Esophagus (tissue), 2 donors: ENCODE results near the gene TMEM106B. TPM values are rescaled to one million over a fixed set of nuclear protein-coding genes. Genes with fewer than 3 reads are reported as not detected.
"Not testable (repeated sequence)": the region's sequence is repeated elsewhere in the genome, so short reads cannot be mapped to it uniquely, and the experiment has no call there.

Source experiments
- H3K27ac ChIP-seq, 2 donors: one replicate each; pipeline ENCODE4 v1.5.1; 2013; ENCODE audit warnings: low read depth in 2 of 2, mild to moderate bottlenecking in 2 of 2, inconsistent platforms in 1 of 2, low read length in 1 of 2, moderate library complexity in 1 of 2
- H3K27me3 ChIP-seq, 2 donors: one replicate each; pipeline ENCODE4 v1.6.1; 2013; ENCODE audit warnings: low read length in 2 of 2, control low read depth in 1 of 2, mild to moderate bottlenecking in 1 of 2; ENCODE audit not compliant: insufficient read depth in 2 of 2, control insufficient read depth in 1 of 2
- H3K36me3 ChIP-seq, 2 donors: one replicate each; pipeline ENCODE4 v1.6.1; 2013; ENCODE audit warnings: low read length in 1 of 2; ENCODE audit not compliant: control insufficient read depth in 2 of 2, insufficient read depth in 2 of 2
- H3K4me1 ChIP-seq, 2 donors: one replicate each; pipeline ENCODE4 v1.6.1; 2013; ENCODE audit warnings: low read length in 1 of 2; ENCODE audit not compliant: control insufficient read depth in 2 of 2, insufficient read depth in 2 of 2
- H3K4me3 ChIP-seq, 2 donors: one replicate each; pipeline ENCODE4 v1.5.1; 2013; ENCODE audit warnings: low read length in 2 of 2, mild to moderate bottlenecking in 2 of 2, low read depth in 1 of 2, moderate library complexity in 1 of 2
- H3K9me3 ChIP-seq, 2 donors: one replicate each; pipeline ENCODE4 v1.6.1; 2013; ENCODE audit warnings: mild to moderate bottlenecking in 2 of 2, low read depth in 1 of 2, low read length in 1 of 2, moderate library complexity in 1 of 2; ENCODE audit not compliant: control insufficient read depth in 2 of 2, insufficient read depth in 1 of 2
- WGBS, 2 donors: extraction: QIAGEN DNeasy Blood & Tissue Kit; methylation state at CpG; one replicate each; pipeline ENCODE4 v1.1.7; 2013; 5-methylcytosine and 5-hydroxymethylcytosine counted together
- polyA plus RNA-seq, 2 donors: library from polyadenylated mRNA; stranded (reverse); fragments of 200-250 nt; gene quantifications; one replicate each; pipeline ENCODE4 v1.2.3, GENCODE V29; 2013
- donor health status: healthy with polysubstance abuse.
- donor health status: Bipolar disorder and iron deficiency.

The TMEM106B gene
- polyA plus RNA-seq: 10 to 100 TPM; 11.8 to 12.1 TPM

DNA sequence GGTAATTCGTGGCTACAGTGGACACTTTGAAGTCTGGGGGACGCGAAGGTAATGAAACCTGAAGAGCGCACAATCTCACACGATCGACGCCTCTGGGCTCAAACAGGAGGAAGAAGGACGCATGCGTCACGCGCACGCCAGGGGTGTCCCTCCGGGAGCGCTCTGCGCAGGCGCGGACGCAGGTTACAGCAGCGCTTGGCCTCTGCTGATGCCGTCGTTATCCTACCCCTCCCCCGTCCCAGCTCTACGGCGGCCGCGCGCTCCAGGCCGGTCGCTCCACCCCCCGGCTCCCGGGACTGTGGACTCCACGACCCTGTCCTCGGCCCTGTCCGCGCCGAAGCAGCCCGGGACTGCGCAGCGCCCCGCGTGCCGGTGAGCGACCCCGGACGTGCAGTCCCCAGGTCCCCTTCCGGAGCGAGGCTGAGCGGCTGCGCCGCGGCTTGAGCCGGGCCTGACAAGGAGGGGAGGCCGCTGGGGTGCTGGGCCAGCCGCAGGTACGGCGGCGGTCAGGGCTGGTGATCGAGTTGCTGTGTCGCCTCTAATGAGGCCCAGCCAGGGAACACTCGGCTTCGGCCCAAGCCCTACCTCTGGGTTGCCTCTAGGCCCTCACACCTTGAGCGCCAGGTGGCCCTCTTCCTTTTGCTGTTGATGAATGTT, at the start of gene TMEM106B:
Gene TMEM106B, plus strand, starts transcription at position 241 of the 657 bp plus-strand sequence. CDS start 3,517 bp downstream, outside the sequence.
- peak within 1 kb of the TSS; percentile 93 to 96 for H3K27ac ChIP-seq
- WGBS, 2 donors: 0% methylated on average over 49 to 62 of the region's 62 CpGs
- H3K9me3 ChIP-seq: no peaks in the 10 kb centered on the region
- H3K36me3 ChIP-seq: no peaks in the 10 kb centered on the region
- no peaks in the 10 kb centered on the region for H3K27me3 ChIP-seq
- peaks cover 0 to 3% of the 10 kb centered on the region in 2 donors for H3K4me1 ChIP-seq
- peak within 1 kb of the TSS; percentile 73 to 86 for H3K4me3 ChIP-seq

DNA sequence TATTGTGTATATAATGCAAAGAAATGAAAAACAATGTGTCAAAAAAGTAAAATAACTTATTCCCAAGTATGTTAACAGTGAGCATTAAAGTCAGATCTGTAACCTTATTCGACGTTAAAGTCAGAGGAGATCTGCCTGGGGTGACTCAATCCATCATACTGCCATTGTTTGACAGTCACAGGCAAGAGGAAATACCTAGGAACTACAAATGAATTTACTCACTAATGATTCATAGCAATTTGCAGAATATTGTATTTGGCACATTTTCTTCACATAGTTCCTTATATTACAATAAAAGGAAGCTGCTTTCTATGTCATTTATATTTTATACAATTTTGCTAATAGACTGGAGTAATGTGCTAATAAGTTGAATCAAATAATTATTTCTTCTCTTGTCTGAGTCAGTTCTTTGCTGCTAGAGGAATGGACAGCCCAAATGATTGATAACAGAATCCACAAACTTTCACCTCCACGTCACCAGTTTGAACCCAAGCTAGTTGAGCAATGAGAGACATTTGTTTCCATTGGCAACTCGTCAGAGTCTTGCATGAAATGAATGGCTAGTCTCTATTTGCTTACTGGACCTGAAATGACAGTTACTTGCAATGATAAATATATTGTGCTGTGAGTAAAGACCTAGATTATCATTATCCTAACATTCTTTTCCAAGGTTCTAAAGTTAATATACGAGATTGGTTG, 48.5 kb upstream of the TMEM106B start:
- no peak overlapping the region for H3K27ac ChIP-seq
- H3K9me3 ChIP-seq: no peaks in the 10 kb centered on the region
- no peaks in the 10 kb centered on the region for H3K27me3 ChIP-seq
- H3K36me3 ChIP-seq: no peaks in the 10 kb centered on the region
- no peaks in the 10 kb centered on the region for H3K4me1 ChIP-seq
- H3K4me3 ChIP-seq: no peak overlapping the region
- WGBS, 2 donors: 16 to 22% methylated on average over 5 of the region's 5 CpGs

DNA sequence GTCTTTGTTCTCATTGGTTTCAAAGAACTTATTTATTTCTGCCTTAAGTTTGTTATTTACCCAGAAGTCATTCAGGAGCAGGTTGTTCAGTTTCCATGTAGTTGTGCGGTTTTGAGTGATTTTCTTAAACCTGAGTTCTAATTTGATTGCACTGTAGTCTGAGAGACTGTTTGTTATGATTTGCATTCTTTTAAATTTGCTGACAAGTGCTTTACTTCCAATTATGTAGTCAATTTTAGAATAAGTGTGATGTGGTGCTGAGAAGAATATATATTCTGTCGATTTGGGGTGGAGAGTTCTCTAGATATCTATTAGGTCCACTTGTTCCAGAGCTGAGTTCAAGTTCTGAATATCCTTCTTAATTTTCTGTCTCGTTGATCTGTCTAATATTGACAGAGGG, 43.0 kb upstream of the TMEM106B start:
- WGBS, 2 donors: 79 to 82% methylated on average over 3 of the region's 3 CpGs
- not testable (repeated sequence) for H3K4me3 ChIP-seq, H3K36me3 ChIP-seq, H3K27me3 ChIP-seq, H3K4me1 ChIP-seq, H3K9me3 ChIP-seq, H3K27ac ChIP-seq

DNA sequence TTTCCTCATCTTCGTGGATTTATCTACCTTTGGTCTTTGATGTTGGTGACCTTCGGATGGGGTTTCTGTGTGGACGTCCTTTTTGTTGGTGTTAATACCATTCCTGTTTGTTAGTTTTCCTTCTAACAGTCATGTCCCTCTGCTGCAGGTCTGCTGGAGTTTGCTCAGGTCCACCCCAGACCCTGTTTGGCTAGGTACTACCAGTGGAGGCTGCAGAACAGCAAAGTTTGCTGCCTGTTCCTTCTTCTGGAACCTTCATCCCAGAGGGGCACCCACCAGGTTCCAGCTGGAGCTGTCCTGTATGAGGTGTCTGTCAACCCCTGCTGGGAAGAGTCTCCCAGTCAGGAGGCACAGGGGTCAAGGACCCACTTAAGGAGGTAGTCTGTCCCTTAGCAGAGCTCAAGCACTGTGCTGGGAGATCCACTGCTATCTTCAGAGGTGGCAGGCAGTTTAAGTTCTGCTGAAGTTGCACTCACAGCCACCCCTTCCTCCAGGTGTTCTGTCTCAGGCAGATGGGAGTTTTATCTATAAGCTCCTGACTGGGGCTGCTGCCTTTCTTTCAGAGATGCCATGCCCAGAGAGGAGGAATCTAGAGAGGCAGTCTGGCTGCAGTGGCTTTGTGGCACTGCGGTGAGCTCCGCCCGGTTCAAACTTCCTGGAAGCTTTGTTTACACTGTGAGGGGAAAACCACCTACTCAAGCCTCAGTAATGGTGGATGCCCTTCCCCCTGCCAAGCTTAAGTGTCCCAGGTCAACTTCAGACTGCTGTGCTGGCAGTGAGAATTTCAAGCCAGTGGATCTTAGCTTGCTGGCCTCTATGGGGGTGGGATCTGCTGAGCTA, 40.9 kb upstream of the TMEM106B start:
- not testable (repeated sequence) for H3K9me3 ChIP-seq, H3K27ac ChIP-seq, H3K36me3 ChIP-seq, H3K27me3 ChIP-seq, H3K4me1 ChIP-seq, H3K4me3 ChIP-seq
- 71 to 75% methylated on average over 6 of the region's 6 CpGs for WGBS, 2 donors

DNA sequence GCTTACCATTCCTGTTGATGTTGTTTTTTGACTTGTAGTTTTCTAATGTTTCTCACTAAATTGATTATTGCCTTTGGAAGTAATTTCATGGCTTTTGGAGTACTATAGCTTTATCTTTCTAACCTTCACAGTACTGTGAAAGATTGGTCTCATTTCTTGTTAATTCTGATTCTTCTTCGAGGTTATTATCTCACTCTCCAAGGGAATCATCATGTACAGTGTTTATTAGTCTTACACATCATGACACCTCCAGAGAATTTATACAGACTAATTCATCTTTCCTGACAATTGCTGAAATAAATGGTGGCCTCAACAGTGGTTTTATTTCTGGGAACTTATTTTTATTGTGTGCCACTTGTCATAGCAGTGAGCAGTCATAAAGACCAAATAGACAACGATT, 37.4 kb upstream of the TMEM106B start:
- no peak overlapping the region for H3K27ac ChIP-seq
- H3K9me3 ChIP-seq: peaks cover 0 to 3% of the 10 kb centered on the region in 2 donors
- no peaks in the 10 kb centered on the region for H3K4me1 ChIP-seq
- no peaks in the 10 kb centered on the region for H3K36me3 ChIP-seq
- 54 to 57% methylated on average over 2 of the region's 2 CpGs for WGBS, 2 donors
- no peak overlapping the region for H3K4me3 ChIP-seq
- no peaks in the 10 kb centered on the region for H3K27me3 ChIP-seq

DNA sequence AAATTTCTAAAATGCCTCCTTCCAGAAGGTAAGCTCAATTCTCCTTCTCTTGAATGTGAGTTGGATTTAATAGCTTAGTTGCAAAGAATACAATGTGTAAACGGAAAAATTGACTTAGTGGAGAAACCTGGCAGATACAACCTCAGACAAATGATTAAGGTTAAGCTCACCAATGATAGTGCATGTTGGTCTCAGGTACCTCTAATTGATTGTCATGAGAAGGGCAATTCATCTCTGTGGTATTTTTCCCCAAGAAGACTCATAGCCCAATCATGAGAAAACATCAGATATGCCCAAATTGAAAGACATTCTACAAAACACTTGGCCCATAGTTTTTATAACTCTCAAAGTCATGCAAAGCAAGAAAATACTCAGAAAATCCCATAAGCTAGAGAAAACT, 36.2 kb upstream of the TMEM106B start:
- WGBS, 2 donors: 86% methylated on average over 1 of the region's 1 CpG
- H3K4me3 ChIP-seq: no peak overlapping the region

DNA sequence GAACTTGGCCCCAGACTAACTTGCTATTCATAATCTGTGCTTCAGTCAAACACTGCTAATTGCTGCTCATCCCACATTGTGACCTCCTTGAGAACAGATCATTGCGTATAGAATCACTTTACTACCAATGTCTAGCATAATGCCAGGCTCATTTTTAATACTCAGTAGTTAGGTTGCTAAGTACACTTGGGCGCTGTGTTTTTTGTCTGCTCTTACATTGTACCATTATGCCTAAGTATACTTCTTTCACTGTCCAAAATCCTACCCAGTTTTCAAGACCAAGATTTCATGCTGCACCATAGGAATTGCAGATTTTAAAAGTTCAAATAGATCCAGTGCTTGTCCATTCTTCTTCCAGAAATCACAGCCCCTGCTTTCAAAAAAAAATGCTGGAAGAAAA, 32.8 kb upstream of the TMEM106B start:
- H3K4me3 ChIP-seq: no peak overlapping the region
- no peaks in the 10 kb centered on the region for H3K4me1 ChIP-seq
- no peaks in the 10 kb centered on the region for H3K9me3 ChIP-seq
- H3K36me3 ChIP-seq: no peaks in the 10 kb centered on the region
- H3K27me3 ChIP-seq: no peaks in the 10 kb centered on the region
- WGBS, 2 donors: 80% methylated on average over 2 of the region's 2 CpGs
- H3K27ac ChIP-seq: no peak overlapping the region

More for the DNA sequence above, 36.2 kb upstream of the TMEM106B start:
- H3K27me3 ChIP-seq: no peaks in the 10 kb centered on the region
- H3K4me1 ChIP-seq: no peaks in the 10 kb centered on the region
- no peak overlapping the region for H3K27ac ChIP-seq
- peaks cover 0 to 3% of the 10 kb centered on the region in 2 donors for H3K9me3 ChIP-seq
- no peaks in the 10 kb centered on the region for H3K36me3 ChIP-seq

DNA sequence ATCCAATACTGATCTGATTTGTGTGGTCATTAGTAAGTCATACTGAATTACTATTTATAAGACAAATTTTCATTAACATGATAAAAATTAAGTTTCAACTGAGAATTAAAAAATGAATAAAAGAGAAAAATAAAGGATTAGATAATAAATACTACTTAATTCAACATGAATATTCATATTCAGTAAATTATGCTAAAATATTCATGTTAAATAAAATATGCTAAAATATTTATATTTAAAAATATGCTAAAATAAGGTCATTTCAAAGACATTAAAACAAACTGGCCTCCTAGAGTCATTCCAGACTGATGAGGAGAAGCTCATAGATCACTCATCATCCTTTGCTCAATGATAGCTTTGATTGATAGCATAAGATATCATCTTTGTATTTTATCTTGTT, 16.7 kb upstream of the TMEM106B start:
- Histone ChIP-seq H3K36me3 (no peaks in the 10 kb centered on the region), H3K27me3 (no peaks in the 10 kb centered on the region)

DNA sequence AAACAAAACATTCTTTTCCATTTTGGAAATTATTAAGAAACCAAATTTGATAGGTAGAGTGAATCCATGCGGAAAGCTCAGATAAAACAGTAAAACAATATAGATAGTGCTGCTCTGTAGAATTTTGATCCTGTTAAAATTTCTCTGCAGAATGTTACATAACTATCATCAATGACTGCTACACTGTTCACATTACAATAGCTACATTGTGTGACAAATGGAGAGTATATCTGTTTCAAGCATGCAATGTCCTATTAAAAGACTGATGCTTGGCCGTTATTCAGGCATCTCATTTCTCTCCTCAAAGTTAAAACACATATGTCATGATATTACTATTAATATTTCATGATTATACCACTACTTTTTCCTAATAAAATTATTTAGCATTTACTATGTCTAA, 14.7 kb upstream of the TMEM106B start:
- H3K4me1 ChIP-seq: no peaks in the 10 kb centered on the region
- H3K27me3 ChIP-seq: no peaks in the 10 kb centered on the region
- no peak overlapping the region for H3K27ac ChIP-seq
- WGBS, 2 donors: 91 to 93% methylated on average over 2 of the region's 2 CpGs
- H3K9me3 ChIP-seq: no peaks in the 10 kb centered on the region
- H3K36me3 ChIP-seq: no peaks in the 10 kb centered on the region
- no peak overlapping the region for H3K4me3 ChIP-seq

More for the DNA sequence above, 16.7 kb upstream of the TMEM106B start:
- Histone ChIP-seq H3K4me1 (no peaks in the 10 kb centered on the region), H3K9me3 (no peaks in the 10 kb centered on the region), H3K27ac (no peak overlapping the region), H3K4me3 (no peak overlapping the region)
